CD4-positive, alpha-beta T cell treated with Interleukin-6 at 100 ng/mL for 8 hours (primary cell): ENCODE data around the gene CEP170B.
"Not testable (repeated sequence)": the region's sequence is repeated elsewhere in the genome, so short reads cannot be mapped to it uniquely, and the experiment has no call there.

Source experiments
- DNase-seq: peaks from one replicate; pipeline ENCODE4 v3.0.0-alpha.2; 2020; ENCODE audit warnings: mixed read lengths, low spot score

The CEP170B gene

DNA sequence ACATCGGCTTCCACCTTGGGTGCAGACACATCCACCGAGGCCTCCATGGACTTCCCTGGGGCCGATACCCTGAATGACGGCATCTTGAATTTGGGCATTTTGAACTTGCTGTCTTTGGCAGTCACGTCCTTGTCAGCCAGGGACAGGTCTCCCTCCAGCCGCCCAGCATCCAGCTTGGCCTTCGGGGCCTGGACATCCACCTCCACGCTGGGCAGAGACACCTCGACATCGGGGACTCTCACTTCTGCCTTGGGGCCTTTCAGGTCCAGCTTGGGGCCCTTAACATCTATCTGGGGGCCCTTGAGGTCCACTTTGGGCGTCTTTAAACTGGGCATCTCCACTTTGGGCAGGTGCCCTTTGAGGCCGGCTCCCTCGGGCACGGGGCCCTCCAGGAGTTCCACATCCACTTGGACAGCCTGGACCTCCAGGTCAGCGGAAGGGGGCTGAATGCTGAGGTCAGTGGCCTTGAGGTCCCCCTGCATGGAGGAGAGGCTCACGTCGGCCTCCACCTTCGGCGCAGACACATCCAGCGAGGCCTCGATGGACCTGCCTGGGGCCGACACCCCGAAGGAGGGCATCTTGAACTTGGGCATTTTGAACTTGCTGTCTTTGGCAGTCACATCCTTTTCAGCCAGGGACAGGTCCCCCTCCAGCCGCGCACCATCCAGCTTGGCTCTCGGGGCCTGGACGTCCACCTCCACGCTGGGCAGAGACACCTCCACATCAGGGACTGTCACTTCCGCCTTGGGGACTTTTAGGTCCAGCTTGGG lies 79.6 kb downstream of the CEP170B start:
- not testable (repeated sequence) for DNase-seq

DNA sequence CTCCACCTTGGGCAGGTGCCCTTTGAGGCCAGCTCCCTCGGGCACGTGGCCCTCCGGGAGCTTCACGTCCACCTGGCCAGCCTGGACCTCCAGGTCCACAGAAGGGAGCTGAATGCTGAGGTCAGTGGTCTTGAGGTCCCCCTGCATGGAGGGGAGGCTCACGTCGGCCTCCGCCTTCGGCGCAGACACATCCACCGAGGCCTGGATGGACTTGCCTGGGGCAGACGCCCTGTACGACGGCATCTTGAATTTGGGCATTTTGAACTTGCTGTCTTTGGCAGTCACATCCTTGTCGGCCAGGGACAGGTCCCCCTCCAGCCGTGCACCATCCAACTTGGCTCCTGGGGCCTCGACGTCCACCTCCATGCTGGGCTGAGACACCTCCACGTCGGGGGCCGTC lies 80.2 kb downstream of the CEP170B start:
- not testable (repeated sequence) for DNase-seq
